HUES48 (cell line): ENCODE results near the gene POLRMT.

Source experiments
- H3K27ac ChIP-seq: one replicate; pipeline ENCODE4 v1.7.0; 2013; ENCODE audit warnings: low read depth, low read length, inconsistent platforms
- H3K27me3 ChIP-seq: 2 replicates; pipeline ENCODE4 v1.6.1; 2013; ENCODE audit warnings: mild to moderate bottlenecking, low read length; ENCODE audit not compliant: control insufficient read depth, insufficient read depth
- H3K36me3 ChIP-seq: 2 replicates; pipeline ENCODE4 v1.6.1; 2013; ENCODE audit warnings: low read length; ENCODE audit not compliant: control insufficient read depth, insufficient read depth
- H3K4me1 ChIP-seq: 2 replicates; pipeline ENCODE4 v1.6.1; 2013; ENCODE audit warnings: mild to moderate bottlenecking, low read length; ENCODE audit not compliant: control insufficient read depth, insufficient read depth
- H3K4me3 ChIP-seq: 2 replicates; pipeline ENCODE4 v1.5.1; 2013; ENCODE audit warnings: mild to moderate bottlenecking, low read depth, low read length
- H3K9ac ChIP-seq: 2 replicates; pipeline ENCODE4 v1.6.1; 2013; ENCODE audit warnings: mild to moderate bottlenecking, low read depth, low read length, moderate library complexity
- H3K9me3 ChIP-seq: 2 replicates; pipeline ENCODE4 v1.6.1; 2013; ENCODE audit warnings: low read length; ENCODE audit not compliant: control insufficient read depth, insufficient read depth

The POLRMT gene

DNA sequence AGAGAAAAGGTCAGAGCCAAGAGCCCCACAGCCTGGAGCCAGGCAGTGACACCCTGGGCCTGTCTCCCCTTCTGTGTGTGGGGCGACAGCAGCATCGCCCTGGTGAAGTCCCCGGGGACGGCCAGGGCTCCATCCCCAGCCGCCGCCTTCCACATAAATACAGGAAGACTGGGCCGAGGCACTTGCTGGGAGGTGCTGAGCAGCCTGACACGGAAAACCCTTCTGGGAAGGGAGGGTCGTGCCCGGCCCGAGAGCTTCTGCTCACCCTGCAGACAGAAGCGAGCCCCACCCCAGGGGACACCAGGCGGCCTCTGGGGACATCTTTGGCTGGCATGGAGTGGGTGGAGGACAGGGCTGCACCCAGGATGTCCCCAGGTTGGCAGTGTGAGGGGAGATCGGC, 11.5 kb upstream of the POLRMT start:
- no peaks in the 10 kb centered on the region for H3K4me1 ChIP-seq
- H3K27ac ChIP-seq, result no peak overlapping the region
- H3K27me3 ChIP-seq, result no peaks in the 10 kb centered on the region
- no peaks in the 10 kb centered on the region for H3K9me3 ChIP-seq
- H3K4me3 ChIP-seq, result no peak overlapping the region
- H3K9ac ChIP-seq, result no peak overlapping the region
- H3K36me3 ChIP-seq, result peaks cover 47% of the 10 kb centered on the region

DNA sequence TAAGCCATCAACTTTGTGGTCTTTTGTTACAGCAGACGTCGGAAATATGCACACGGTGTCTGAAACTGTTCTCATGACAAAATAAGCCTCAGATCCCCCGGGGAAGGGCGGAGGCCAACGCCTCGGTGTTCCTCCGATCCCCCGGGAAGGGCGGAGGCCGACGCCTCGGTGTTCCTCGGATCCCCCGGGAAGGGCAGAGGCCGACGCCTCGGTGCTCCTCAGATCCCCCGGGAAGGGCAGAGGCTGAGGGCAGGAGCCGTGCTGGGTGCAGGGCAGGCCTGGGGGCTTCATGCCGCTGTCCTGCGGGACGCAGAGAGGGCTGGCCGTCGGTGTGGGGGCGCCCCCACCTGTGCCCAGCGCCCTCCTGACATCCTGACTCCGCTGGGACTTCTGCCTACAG, 11.0 kb upstream of the POLRMT start:
- no peaks in the 10 kb centered on the region; the same call in 1 of the 2 replicates for H3K27me3 ChIP-seq
- H3K9ac ChIP-seq, result no peak overlapping the region
- no peak overlapping the region for H3K27ac ChIP-seq
- H3K4me3 ChIP-seq, result no peak overlapping the region
- peaks cover 43% of the 10 kb centered on the region for H3K36me3 ChIP-seq
- H3K9me3 ChIP-seq, result no peaks in the 10 kb centered on the region
- no peaks in the 10 kb centered on the region for H3K4me1 ChIP-seq

DNA sequence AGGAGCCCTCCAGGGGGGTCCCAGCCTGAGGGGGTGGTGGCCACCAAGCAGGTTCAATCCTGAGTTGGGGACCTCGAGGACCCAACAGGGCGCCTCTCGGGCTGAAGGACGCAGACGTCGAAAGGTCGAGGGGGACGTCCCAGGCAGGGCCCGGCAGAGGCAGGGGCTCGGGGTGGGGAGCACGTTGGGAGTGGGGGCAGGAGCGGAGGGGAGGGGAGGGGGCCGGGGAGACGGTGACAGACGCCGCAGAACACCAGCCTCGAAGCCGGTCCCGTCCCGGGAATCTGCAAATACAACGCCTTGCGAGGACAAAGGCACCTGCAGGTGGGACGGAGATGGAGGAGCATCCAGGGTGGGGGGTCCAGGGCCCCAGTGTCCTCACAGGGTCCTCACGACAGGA, 10.4 kb upstream of the POLRMT start:
- Histone ChIP-seq H3K27ac (no peak overlapping the region), H3K9ac (no peak overlapping the region), H3K9me3 (no peaks in the 10 kb centered on the region), H3K4me1 (peaks cover 2% of the 10 kb centered on the region; the same call in 1 of the 2 replicates), H3K36me3 (peaks cover 37% of the 10 kb centered on the region), H3K4me3 (no peak overlapping the region), H3K27me3 (peaks cover 6% of the 10 kb centered on the region)

DNA sequence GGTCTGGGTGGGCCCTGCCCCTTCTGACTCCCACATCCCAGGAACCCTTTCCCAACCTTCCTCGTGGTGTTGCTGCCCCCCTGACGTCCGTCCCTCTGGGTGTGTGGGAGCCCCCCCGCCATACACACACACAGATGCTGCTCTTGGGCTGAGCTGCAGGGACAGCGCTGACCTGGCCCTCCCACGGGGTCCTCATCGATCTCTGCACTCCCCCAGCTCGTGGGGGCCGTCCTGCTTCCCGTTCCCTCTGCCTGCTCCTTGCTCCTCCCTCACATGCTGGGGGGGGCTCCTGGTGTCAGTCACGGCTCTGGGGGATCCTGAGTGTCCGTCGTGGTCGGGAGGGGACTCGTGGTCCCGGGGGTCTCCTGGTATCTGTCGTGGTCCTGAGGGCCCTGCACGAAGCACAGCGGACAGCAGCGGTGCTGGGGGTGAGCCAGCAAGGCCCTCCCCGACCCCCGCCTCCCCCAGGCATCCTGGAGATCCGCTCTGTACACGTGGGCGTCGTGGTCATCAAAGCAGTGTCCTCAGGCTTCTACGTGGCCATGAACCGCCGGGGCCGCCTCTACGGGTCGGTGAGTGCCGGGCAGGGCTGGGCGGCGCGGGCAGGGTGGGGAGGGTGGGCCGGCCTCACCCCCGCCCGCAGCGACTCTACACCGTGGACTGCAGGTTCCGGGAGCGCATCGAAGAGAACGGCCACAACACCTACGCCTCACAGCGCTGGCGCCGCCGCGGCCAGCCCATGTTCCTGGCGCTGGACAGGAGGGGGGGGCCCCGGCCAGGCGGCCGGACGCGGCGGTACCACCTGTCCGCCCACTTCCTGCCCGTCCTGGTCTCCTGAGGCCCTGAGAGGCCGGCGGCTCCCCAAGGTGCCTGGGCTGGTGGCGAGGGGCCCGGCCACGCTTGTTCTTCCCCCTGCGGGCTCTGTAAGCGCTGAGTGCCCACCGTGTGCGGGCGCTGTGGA, 9.7 kb upstream of the POLRMT start:
- Histone ChIP-seq H3K27ac (no peak overlapping the region), H3K27me3 (peaks cover 13% of the 10 kb centered on the region), H3K36me3 (peaks cover 31% of the 10 kb centered on the region), H3K4me1 (peaks cover 2% of the 10 kb centered on the region; the same call in 1 of the 2 replicates), H3K9me3 (no peaks in the 10 kb centered on the region), H3K4me3 (no peak overlapping the region), H3K9ac (no peak overlapping the region)

DNA sequence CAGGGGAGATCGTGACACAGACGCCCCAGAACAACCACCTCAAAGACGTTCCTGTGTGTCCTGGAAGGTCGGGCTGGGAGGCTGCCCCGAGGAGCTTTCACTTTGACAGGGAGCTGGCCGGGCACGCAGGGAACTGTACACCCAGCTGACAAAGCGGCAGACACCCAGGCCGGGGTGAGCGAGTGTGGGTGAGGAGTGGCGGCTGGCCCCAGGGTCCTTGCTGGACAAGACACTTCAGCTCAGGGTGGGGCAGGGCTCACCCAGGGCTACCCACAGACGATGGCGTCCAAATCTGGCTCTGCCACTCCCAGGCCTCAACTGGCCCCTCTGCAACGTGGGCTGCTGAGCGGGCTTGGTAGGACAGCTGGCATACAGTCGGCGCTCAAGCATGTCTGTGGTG, 8.4 kb upstream of the POLRMT start:
- Histone ChIP-seq H3K27ac (no peak overlapping the region), H3K4me1 (peaks cover 2% of the 10 kb centered on the region; the same call in 1 of the 2 replicates), H3K27me3 (peaks cover 15% of the 10 kb centered on the region), H3K9me3 (no peaks in the 10 kb centered on the region), H3K36me3 (peaks cover 18% of the 10 kb centered on the region), H3K4me3 (no peak overlapping the region), H3K9ac (no peak overlapping the region)

DNA sequence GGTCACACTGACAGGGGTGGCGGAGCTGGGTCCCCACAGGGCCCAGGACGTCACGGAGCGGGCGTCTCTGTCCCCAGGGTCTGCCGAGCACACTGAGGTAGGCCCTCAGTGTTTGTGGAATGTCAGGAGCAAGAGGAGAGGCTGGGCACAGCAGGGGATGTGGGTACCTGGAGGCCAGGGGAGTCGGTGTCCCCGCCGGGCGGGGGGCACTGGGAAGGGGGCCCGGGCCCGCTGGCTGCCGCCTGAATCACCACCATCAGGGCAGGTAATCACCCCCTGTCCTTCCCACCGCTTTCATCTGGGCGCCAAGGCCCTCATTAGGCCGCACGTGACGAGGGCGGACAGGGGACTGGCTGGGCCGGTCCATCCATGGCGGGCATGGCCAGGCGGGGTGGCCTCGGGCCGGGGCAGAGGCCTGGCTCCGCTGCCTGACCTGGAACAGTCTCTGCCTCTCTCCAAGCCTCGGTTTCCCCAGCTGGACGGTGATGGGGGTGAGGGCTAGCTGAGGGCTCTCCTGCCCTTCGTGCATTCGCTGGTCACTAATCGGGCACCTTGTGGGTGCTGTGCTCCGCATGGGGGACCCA, 7.4 kb upstream of the POLRMT start:
- Histone ChIP-seq H3K36me3 (peaks cover 8% of the 10 kb centered on the region), H3K4me3 (no peak overlapping the region), H3K4me1 (peaks cover 2% of the 10 kb centered on the region; the same call in 1 of the 2 replicates), H3K9ac (no peak overlapping the region), H3K9me3 (no peaks in the 10 kb centered on the region), H3K27me3 (peaks cover 15% of the 10 kb centered on the region), H3K27ac (no peak overlapping the region)

DNA sequence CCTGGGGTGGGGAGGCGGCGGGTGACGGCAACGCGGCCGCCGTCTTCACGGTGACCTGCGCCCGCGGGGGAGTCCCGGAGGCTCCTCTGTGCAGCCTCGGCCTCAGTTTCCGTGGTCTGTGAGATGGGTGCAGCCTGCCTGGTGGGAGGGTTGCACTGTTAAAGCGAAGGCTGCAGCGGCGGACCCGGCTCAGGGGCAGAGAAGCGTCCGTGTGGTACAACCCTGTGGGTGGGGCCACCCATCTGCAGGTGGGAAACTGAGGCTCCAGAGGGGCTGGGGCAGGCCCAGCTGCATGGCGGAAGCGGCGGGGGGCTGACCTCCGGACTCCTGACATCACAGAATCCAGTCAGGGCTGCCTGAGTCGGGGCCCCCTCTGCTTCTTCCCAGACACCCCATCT, 6.8 kb upstream of the POLRMT start:
- peaks cover 15% of the 10 kb centered on the region for H3K27me3 ChIP-seq
- H3K9me3 ChIP-seq, result no peaks in the 10 kb centered on the region
- H3K36me3 ChIP-seq, result peaks cover 6% of the 10 kb centered on the region
- no peak overlapping the region for H3K9ac ChIP-seq
- H3K27ac ChIP-seq, result no peak overlapping the region
- H3K4me3 ChIP-seq, result peak overlapping the region; percentile 48; the same call in 1 of the 2 replicates
- H3K4me1 ChIP-seq, result peaks cover 2% of the 10 kb centered on the region; the same call in 1 of the 2 replicates

DNA sequence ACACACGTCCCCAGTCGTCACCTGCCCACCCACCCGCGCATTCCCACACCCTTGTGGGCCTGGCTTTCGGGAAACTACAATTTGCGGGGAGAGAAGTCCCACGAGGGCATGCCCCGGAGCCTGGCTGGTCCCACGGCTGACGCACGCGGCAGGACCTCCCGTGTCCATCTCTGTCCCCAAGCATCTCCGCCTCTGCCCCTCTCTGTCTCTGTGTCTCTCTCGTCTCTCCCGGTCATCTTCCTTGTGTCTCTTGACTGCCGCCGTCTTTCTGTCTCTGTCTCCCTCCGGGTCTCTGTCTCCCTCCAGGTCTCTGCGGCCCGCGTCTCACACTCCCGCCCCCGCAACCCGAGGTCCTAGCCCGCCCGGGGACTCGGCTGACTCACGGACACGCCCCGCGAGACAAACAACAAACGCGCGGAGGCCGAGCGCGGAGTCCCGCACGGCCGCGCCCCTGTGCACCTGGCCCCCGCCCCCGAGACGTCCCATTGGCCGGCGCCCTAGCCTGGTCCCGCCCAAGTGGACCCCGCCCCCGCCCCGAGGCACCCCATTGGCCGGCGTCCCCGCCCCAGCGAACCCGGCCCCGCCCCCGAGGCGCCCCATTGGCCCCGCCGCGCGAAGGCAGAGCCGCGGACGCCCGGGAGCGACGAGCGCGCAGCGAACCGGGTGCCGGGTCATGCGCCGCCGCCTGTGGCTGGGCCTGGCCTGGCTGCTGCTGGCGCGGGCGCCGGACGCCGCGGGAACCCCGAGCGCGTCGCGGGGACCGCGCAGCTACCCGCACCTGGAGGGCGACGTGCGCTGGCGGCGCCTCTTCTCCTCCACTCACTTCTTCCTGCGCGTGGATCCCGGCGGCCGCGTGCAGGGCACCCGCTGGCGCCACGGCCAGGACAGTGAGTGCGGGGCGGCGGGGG, 6.2 kb upstream of the POLRMT start, which contains the start of gene FGF22:
Gene FGF22, plus strand, starts transcription at position 627 of the 908 bp plus-strand sequence. Its CDS starts 47 bp downstream, at position 674.
- Histone ChIP-seq H3K4me3 (peak within 1 kb of the TSS; percentile 54), H3K9me3 (no peaks in the 10 kb centered on the region), H3K27me3 (peaks cover 15% of the 10 kb centered on the region), H3K27ac (no peak within 1 kb of the TSS), H3K4me1 (peaks cover 2% of the 10 kb centered on the region; the same call in 1 of the 2 replicates), H3K36me3 (no peaks in the 10 kb centered on the region), H3K9ac (no peak within 1 kb of the TSS)

DNA sequence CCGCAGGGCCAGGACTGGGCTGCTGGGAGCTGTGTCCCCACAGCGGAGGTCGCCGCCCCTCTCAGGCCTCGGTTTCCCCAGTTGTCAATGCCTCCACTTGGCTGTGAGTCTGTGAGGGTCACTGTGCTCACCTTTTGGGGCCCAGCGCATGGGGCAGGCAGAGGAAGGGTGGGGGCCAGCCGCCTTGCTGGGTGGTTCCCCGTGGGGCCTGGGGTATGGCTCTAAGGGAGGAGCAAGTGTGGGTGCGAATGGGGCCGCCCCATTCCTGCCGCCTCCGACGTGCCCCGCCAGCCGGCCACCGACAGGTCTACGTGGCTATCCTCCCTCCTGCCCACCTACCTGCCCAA, 5.5 kb upstream of the POLRMT start:
- Histone ChIP-seq H3K4me1 (peaks cover 2% of the 10 kb centered on the region; the same call in 1 of the 2 replicates), H3K36me3 (no peaks in the 10 kb centered on the region), H3K27ac (no peak overlapping the region), H3K4me3 (0 out of 2 replicates have a peak overlapping the region, but pooled peaks have one; percentile 54), H3K9ac (no peak overlapping the region), H3K27me3 (peaks cover 15% of the 10 kb centered on the region), H3K9me3 (no peaks in the 10 kb centered on the region)

DNA sequence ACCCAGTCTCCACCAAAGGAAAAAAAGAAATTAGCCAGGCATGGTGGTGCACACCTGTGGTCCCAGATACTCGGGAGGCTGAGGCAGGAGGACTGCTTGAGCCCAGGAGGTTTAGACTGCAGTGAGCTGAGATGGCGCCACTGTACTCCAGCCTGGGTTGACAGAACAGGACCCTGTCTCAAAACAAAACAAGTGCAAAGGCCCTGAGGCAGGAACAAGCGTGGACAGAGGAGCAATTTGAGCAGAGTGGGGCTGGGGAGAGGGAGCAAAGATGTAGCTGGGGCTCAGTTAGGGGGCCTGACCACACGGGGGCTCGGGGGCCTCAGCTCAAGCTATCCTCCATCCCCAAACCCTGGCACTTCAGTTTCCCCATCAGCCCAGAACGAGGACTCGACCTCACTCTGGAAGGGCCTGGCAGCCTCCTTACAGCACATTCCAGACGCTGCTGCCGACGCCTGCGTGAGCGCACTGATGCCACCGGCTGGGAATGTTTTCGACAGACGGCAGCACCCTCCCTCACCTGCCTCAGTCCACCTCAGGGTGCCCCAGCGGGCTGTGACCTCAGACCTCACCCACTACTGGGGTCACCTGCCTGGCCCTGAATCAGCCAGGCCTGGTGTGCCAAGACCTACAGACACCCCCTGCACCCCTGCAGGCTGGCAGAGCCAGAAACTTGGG, 1.8 kb upstream of the POLRMT start:
- H3K27ac ChIP-seq, result no peak overlapping the region
- peaks cover 6% of the 10 kb centered on the region; the same call in 1 of the 2 replicates for H3K4me1 ChIP-seq
- no peak overlapping the region for H3K4me3 ChIP-seq
- no peaks in the 10 kb centered on the region for H3K9me3 ChIP-seq
- no peak overlapping the region for H3K9ac ChIP-seq
- peaks cover 15% of the 10 kb centered on the region for H3K27me3 ChIP-seq
- peaks cover 7% of the 10 kb centered on the region for H3K36me3 ChIP-seq
